ENCODE measurements around the gene RASSF4. TPM values are rescaled to one million over a fixed set of nuclear protein-coding genes. Genes with fewer than 3 reads are reported as not detected.

RASSF4 gene
- total and polyA plus RNA-seq, 4 donors = 19.5 to 55.4 (median 41.6) TPM

DNA sequence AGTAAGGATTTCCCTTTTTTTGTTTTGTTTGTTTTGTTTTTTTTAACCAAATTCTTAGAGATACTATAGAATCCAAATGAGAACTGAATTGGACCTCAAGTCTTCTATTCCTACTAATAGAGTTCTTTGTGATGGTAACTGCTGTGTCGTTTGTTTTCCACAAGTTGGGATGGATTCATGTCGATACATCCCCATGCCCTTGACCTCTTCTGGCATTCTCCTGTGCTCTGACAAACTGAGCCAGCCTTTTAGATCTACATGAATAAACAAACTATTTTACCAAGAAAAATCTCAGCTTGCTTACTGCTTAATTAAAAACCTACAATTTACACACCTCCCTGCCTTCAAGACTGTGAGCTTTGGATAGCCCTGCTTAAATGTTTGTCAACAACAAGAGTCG lies 45.1 kb downstream of the RASSF4 start:
- TF ChIP-seq, protein P1, sequence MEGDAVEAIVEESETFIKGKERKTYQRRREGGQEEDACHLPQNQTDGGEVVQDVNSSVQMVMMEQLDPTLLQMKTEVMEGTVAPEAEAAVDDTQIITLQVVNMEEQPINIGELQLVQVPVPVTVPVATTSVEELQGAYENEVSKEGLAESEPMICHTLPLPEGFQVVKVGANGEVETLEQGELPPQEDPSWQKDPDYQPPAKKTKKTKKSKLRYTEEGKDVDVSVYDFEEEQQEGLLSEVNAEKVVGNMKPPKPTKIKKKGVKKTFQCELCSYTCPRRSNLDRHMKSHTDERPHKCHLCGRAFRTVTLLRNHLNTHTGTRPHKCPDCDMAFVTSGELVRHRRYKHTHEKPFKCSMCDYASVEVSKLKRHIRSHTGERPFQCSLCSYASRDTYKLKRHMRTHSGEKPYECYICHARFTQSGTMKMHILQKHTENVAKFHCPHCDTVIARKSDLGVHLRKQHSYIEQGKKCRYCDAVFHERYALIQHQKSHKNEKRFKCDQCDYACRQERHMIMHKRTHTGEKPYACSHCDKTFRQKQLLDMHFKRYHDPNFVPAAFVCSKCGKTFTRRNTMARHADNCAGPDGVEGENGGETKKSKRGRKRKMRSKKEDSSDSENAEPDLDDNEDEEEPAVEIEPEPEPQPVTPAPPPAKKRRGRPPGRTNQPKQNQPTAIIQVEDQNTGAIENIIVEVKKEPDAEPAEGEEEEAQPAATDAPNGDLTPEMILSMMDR (IDR thresholded peaks at IDR 0.05; ENCODE audit: control extremely low read depth, extremely low read depth) = no peak
- Histone ChIP-seq H3K27ac (ENCODE audit: low read depth in 1 of 2, low read length in 1 of 2) (no peak overlapping the region), H3K9ac (ENCODE audit: insufficient read depth in 1 of 2, low read length in 2 of 2) (no peak overlapping the region), H3K4me3 (no peak overlapping the region), H3K36me3 (ENCODE audit: control insufficient read depth in 4 of 4, insufficient read depth in 4 of 4, low read length in 4 of 4) (peaks cover 5 to 26% (median 8%) of the 10 kb centered on the region in 4 donors), H3K9me3 (ENCODE audit: control insufficient read depth in 4 of 4, insufficient read depth in 3 of 4, low read length in 3 of 4) (no peaks in the 10 kb centered on the region), H3K4me1 (ENCODE audit: control insufficient read depth in 5 of 5, insufficient read depth in 5 of 5, low read length in 5 of 5) (peaks cover 1 to 19% (median 10%) of the 10 kb centered on the region in 5 donors), H3K27me3 (ENCODE audit: control insufficient read depth in 3 of 3, insufficient read depth in 3 of 3, low read length in 2 of 3) (no peaks in the 10 kb centered on the region)
- WGBS, 2 donors = 72 to 77% methylated on average over 3 of the region's 3 CpGs
- DNase-seq (no peak), ATAC-seq (ENCODE audit: insufficient read depth, low FRiP score) (no peak)

DNA sequence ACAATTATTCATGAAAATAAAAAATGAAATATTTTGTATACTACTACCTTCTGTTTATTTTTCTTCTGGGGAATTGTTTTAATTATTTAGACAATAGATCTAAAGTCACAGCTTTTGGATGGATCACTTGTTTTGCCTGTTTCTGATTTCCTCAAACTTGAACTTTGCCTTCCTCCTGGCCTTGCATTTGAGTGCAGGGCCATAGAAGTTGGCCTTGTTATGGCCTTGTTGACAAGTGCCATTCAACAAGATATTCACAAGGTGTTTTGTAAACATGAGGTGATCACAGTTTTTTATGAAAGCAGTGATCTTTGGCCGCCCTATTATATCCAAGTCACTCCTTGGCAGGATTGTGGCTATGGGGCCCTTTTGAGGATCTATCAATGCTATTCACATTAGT lies 45.7 kb downstream of the RASSF4 start:
- Histone ChIP-seq H3K36me3 (ENCODE audit: control insufficient read depth in 4 of 4, insufficient read depth in 4 of 4, low read length in 4 of 4) (peaks cover 5 to 26% (median 8%) of the 10 kb centered on the region in 4 donors), H3K4me1 (ENCODE audit: control insufficient read depth in 5 of 5, insufficient read depth in 5 of 5, low read length in 5 of 5) (peaks cover 1 to 13% (median 5%) of the 10 kb centered on the region in 5 donors), H3K4me3 (no peak overlapping the region), H3K9ac (ENCODE audit: insufficient read depth in 1 of 2, low read length in 2 of 2) (no peak overlapping the region), H3K27me3 (ENCODE audit: control insufficient read depth in 3 of 3, insufficient read depth in 3 of 3, low read length in 2 of 3) (no peaks in the 10 kb centered on the region), H3K9me3 (ENCODE audit: control insufficient read depth in 4 of 4, insufficient read depth in 3 of 4, low read length in 3 of 4) (no peaks in the 10 kb centered on the region), H3K27ac (ENCODE audit: low read depth in 1 of 2, low read length in 1 of 2) (peak overlapping the region in 1 of 2 donors; percentile 47)
- TF ChIP-seq, protein P1 (IDR thresholded peaks at IDR 0.05; ENCODE audit: control extremely low read depth, extremely low read depth) = no peak
- WGBS, 2 donors = 97 to 100% methylated on average over 1 of the region's 1 CpG
- DNase-seq (no peak), ATAC-seq (ENCODE audit: insufficient read depth, low FRiP score) (no peak)

DNA sequence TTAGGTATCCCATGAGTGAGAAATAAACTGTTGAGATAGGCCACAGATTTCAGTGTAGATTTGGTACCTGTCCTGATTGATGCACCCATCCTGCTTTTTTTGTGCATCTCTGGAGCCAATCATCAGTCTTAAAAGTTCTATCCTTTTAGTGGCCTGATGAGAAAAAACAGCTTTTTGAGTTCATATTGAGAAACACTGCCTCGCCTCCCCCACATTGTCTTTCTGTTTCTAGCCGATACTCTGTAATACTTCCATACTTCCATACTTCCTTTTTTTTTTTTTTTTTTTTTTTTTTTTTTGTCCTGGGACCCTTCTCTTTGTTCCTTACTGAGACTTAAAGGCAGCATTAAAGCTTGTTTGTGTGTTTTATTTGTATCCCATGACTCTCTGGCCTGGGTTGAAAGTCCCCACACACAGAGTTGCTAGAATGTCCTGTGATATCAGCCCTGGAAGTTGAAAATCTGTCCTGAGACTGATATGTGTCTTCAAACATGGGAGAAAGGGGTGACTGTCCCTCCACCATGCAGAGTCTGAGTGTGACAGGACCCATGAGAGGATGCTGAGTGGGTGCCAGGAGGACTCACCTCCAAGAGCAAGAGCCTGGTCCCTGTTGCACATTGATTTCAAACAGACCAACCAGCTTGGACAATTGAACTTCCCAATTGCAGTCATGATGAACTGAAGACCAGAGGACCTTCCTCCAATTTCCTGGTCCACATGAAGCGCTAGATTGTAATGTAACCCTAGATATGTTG lies 46.9 kb downstream of the RASSF4 start:
- no peak for DNase-seq
- TF ChIP-seq, protein P1 (IDR thresholded peaks at IDR 0.05; ENCODE audit: control extremely low read depth, extremely low read depth) = no peak
- H3K4me3 ChIP-seq = no peak overlapping the region
- no peak overlapping the region for H3K27ac ChIP-seq (ENCODE audit: low read depth in 1 of 2, low read length in 1 of 2)
- no peaks in the 10 kb centered on the region for H3K27me3 ChIP-seq (ENCODE audit: control insufficient read depth in 3 of 3, insufficient read depth in 3 of 3, low read length in 2 of 3)
- no peaks in the 10 kb centered on the region for H3K9me3 ChIP-seq (ENCODE audit: control insufficient read depth in 4 of 4, insufficient read depth in 3 of 4, low read length in 3 of 4)
- H3K9ac ChIP-seq (ENCODE audit: insufficient read depth in 1 of 2, low read length in 2 of 2) = peak overlapping the region in 1 of 2 donors; percentile 23
- H3K4me1 ChIP-seq (ENCODE audit: control insufficient read depth in 5 of 5, insufficient read depth in 5 of 5, low read length in 5 of 5) = peaks cover 1 to 11% (median 4%) of the 10 kb centered on the region in 5 donors
- peaks cover 5 to 26% (median 8%) of the 10 kb centered on the region in 4 donors for H3K36me3 ChIP-seq (ENCODE audit: control insufficient read depth in 4 of 4, insufficient read depth in 4 of 4, low read length in 4 of 4)
- 67 to 84% methylated on average over 3 of the region's 3 CpGs for WGBS, 2 donors
- ATAC-seq (ENCODE audit: insufficient read depth, low FRiP score) = no peak
